ENCODE data around the gene SLC4A8.

DNA sequence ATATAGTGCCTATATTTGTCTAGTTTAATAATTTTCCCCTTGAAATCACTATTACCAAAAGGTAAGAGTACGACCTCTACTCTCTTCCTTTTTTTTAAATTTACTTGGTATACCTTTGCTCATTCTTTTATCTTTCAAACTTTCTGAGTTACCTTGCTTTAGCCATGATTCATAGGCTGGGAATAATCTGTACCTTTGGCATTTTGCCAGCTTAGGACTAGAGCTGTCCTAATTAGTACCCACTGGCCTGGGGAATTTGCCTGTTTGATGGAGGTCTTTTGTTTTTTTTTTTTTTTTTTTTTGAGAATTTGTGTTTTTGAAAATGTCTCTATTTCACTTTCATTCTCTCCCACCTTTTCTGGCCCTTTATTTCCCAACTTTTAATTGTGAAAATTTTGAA is 8.7 kb upstream of the SLC4A8 start:
- TF ChIP-seq POLR2A (IDR thresholded peaks at IDR 0.05), result no peak
- TF ChIP-seq, protein P1, sequence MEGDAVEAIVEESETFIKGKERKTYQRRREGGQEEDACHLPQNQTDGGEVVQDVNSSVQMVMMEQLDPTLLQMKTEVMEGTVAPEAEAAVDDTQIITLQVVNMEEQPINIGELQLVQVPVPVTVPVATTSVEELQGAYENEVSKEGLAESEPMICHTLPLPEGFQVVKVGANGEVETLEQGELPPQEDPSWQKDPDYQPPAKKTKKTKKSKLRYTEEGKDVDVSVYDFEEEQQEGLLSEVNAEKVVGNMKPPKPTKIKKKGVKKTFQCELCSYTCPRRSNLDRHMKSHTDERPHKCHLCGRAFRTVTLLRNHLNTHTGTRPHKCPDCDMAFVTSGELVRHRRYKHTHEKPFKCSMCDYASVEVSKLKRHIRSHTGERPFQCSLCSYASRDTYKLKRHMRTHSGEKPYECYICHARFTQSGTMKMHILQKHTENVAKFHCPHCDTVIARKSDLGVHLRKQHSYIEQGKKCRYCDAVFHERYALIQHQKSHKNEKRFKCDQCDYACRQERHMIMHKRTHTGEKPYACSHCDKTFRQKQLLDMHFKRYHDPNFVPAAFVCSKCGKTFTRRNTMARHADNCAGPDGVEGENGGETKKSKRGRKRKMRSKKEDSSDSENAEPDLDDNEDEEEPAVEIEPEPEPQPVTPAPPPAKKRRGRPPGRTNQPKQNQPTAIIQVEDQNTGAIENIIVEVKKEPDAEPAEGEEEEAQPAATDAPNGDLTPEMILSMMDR (IDR thresholded peaks at IDR 0.05), result no peak
- TF ChIP-seq POLR2AphosphoS5 (IDR thresholded peaks at IDR 0.05), result no peak
- no peak for TF ChIP-seq EP300 (IDR thresholded peaks at IDR 0.05)
